VCaP (cell line): ENCODE measurements around the gene NTNG1.
"Not testable (repeated sequence)": the region's sequence is repeated elsewhere in the genome, so short reads cannot be mapped to it uniquely, and the experiment has no call there.

ENCODE experiments used
- H3K27ac ChIP-seq: fragments of 450-650 bp; 2 replicates; pipeline ENCODE4 v1.5.1; 2017
- TF ChIP-seq, protein P1 (sequence below): fragments of 450-650 bp; conservative IDR thresholded peaks from 2 replicates; pipeline ENCODE4 v1.5.1; 2017; ENCODE audit warnings: mild to moderate bottlenecking, moderate library complexity

NTNG1 gene

DNA sequence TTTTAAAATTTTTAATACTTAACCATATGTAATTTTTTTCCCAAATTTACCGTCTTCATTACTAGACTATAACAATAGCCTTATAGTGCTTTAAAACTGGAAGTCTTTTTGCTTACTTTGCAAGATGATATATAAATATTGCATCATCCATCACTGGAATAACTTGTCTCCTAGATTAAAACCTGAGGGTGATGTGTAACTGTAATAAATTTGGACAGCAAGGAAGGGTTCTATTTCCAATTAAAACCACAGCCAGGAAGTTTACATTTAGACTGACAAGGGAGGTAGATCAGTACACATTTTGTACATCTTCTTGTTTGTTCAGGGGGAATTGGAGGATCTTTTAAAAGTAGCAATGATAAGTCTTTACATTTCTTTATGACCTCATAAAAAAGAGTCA, 21.9 kb downstream of the NTNG1 start:
- TF ChIP-seq, protein P1, sequence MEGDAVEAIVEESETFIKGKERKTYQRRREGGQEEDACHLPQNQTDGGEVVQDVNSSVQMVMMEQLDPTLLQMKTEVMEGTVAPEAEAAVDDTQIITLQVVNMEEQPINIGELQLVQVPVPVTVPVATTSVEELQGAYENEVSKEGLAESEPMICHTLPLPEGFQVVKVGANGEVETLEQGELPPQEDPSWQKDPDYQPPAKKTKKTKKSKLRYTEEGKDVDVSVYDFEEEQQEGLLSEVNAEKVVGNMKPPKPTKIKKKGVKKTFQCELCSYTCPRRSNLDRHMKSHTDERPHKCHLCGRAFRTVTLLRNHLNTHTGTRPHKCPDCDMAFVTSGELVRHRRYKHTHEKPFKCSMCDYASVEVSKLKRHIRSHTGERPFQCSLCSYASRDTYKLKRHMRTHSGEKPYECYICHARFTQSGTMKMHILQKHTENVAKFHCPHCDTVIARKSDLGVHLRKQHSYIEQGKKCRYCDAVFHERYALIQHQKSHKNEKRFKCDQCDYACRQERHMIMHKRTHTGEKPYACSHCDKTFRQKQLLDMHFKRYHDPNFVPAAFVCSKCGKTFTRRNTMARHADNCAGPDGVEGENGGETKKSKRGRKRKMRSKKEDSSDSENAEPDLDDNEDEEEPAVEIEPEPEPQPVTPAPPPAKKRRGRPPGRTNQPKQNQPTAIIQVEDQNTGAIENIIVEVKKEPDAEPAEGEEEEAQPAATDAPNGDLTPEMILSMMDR = no peak
- H3K27ac ChIP-seq = peak overlapping the region; percentile 16; the same call in 1 of the 2 replicates

DNA sequence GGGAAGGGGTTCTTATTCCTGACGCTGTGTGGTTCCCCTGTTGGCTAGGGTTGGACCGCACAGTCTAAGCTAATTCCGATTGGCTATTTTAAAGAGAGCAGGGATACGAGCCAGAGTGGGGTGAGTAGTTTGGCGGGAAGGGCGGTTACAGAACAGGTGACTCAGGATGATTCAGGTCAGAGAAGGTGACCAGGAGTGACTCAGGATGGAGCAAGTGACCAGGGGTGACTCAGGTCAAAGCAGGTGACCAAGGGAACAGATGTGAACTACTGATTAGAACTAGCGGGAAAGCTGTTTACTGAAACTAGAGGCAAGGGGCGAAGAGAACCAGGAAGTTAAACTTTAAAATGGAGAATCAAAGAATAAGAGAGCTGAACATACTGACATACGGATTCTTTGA, 24.1 kb downstream of the NTNG1 start:
- not testable (repeated sequence) for H3K27ac ChIP-seq

DNA sequence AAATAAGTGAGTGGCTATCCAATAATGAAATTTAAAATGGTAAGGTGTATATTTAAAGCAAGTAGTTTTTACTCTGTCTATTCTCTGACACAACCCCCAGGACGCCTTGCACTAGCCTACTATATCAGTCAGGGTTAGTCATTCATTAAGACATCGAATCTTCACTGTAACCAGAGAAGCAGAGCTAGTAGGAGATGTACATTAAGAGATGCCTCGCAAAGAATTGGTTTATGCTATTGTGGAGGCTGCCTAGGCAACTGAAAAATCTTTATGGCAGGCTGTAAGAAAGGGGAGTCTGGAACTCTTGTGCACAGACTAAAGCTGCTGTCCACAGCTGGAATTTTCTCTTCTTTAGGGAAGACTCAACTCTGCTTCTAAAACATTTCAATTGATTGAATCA, 28.8 kb downstream of the NTNG1 start:
- TF ChIP-seq, protein P1 = no peak
- H3K27ac ChIP-seq = no peak overlapping the region

DNA sequence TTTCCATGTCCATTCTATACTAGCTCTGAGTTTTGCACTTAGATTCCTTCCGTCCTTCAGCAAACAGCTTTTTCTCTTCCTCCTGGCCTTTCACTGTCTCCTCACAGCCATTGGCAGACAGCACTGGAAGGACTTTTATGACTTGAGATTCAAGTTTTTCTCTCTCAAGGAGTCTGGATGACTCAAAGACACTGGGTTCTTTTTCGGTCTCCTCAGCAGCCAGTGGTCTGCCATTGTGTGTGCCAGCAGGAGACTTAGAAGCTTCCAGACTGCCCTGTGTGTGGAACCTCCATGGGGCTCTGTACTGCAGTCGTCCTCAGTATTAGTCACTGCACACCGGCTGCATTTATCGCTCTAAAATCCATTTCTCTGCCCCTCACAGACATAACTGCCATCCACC, 30.5 kb downstream of the NTNG1 start:
- H3K27ac ChIP-seq = no peak overlapping the region
- TF ChIP-seq, protein P1 = no peak

DNA sequence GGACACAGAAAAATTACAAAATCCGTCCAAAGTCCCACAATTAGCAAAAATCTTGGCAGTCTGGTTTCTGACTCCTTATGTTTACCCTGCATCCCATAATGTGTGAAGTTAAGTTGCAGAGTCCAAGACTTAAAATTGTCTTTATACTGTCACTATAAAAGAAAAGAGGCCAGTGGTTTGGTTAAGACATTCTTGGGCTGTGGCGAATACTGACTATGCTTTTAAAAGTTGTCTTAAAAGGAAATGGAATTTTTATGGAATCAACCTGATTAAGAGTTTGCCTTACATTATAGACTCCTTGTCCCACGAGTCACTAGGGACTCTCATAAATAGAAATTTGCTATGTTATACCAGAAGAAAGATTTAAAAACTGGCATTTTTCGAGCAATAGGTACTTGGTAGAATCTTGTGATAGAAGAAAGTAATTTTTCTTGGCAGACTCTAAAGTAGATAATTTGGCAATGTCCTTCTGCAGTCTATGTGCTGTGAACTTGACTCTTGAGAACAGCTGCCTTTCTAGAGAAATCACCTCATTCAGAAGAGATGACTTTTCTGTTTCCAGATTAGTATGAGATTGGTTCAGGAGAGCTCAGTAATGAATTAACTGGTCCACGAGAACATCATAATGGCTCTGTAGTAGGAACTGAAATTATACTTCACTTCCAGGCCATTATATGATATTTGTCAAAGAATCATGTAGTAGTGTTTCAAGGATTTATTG, 31.8 kb downstream of the NTNG1 start:
- TF ChIP-seq, protein P1 = no peak
- H3K27ac ChIP-seq = no peak overlapping the region

DNA sequence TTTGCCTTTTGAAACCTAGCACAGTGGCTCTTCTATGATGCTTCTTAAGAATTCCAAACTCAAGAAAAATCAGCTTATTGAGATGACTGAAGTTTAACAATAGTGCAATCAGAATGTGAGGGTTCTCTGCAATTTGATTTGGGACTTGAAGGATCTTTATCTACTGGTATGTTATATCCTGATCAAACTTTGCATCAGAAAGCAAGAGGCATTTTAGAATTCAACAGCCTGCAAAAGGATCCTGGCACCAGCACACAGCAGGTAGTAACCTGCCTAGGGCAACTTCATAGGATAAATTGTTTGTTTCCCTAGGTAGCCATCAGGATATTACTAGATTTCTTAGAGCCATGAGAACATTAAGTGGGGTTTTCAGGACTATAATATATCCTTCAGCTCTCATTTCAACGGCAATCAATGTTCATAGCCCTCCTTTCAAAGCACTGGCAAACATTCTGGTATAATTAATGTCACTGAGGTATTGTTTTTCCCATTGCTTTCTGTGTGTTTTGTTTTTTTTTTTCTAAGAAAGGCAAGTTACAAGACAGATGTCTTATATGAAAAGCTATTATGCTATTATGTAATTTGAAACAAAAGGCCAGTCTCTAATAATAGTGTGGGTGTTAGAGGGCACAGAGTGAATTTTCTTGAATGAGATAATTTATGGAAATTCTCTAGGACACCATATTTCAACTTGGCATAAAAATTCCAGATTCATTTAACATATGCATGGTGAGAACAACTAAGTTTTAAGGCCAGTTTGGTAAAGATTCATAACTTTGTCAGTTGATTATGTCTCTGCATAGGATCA, 34.5 kb downstream of the NTNG1 start:
- TF ChIP-seq, protein P1 = no peak
- no peak overlapping the region for H3K27ac ChIP-seq

DNA sequence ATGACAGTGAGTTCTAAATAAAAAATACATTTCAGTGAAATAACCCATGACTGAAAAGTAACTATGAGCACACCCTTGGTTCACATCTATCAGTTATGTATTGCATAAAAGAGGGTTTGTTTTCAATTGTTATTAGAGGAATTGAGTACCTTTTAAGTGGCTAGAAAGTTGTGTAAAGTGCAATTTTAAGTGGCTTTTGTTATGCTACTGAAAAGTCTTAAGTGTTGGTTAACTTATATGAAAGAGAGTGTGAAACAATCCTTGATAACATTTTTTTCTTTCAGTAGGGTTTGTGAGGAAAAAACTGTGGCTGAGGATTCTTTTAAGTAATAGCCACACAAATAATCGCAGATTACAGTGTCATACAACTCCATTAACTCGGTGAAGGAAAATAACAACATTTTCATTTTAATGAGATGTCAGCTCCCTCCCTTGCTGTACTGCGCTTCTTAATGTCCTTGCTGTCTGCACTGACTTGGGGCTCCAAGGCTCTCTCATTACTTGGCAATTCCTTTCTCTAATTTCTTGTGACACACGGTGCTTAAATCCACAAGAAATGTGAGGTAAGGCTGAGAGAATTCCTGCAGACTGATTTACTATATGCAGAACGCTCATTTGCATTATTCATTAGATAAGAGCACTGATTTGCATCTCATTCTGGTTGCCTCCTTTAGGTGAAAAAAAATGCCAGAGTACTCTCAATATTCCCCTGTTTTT, 40.6 kb downstream of the NTNG1 start:
- H3K27ac ChIP-seq = no peak overlapping the region
- TF ChIP-seq, protein P1 = no peak
